Liver (tissue), 9 donors: ENCODE data around the gene PIGR. TPM values are rescaled to one million over a fixed set of nuclear protein-coding genes. Genes with fewer than 3 reads are reported as not detected.
A peak's percentile ranks its signal among the peaks of the same experiment; 100 is the strongest.

Experiments used
- DNase-seq: peaks from one replicate; pipeline ENCODE4 v3.0.0-alpha.2; 2017; ENCODE audit warnings: low spot score
- H3K27ac ChIP-seq, 2 donors: one replicate each; pipeline ENCODE4 v1.7.0; 2013; ENCODE audit warnings: inconsistent platforms in 2 of 2, low read length in 2 of 2, control low read depth in 1 of 2, low read depth in 1 of 2, mild to moderate bottlenecking in 1 of 2
- H3K27me3 ChIP-seq, 4 donors: one replicate each; pipeline versions ENCODE4 v1.6.1 to v1.7.0; 2013; ENCODE audit warnings: low read length in 3 of 4, inconsistent platforms in 1 of 4, mild to moderate bottlenecking in 1 of 4, moderate library complexity in 1 of 4; ENCODE audit not compliant: control insufficient read depth in 4 of 4, insufficient read depth in 4 of 4
- H3K36me3 ChIP-seq, 4 donors: one replicate each; pipeline versions ENCODE4 v1.6.1 to v1.7.0; 2013; ENCODE audit warnings: low read length in 3 of 4, mild to moderate bottlenecking in 3 of 4, low read depth in 1 of 4, moderate library complexity in 1 of 4; ENCODE audit not compliant: control insufficient read depth in 4 of 4, insufficient read depth in 3 of 4
- H3K4me1 ChIP-seq, 4 donors: one replicate each; pipeline versions ENCODE4 v1.6.1 to v1.7.0; 2013; ENCODE audit warnings: low read length in 3 of 4, mild to moderate bottlenecking in 3 of 4, moderate library complexity in 1 of 4; ENCODE audit not compliant: control insufficient read depth in 4 of 4, insufficient read depth in 4 of 4
- H3K4me3 ChIP-seq, 3 donors: one replicate each; pipeline versions ENCODE4 v1.6.1 to v1.7.0; 2013; ENCODE audit warnings: low read length in 3 of 3, control low read depth in 1 of 3, low read depth in 1 of 3, mild to moderate bottlenecking in 1 of 3
- H3K9ac ChIP-seq, 2 donors: one replicate each; pipeline ENCODE4 v1.7.0; 2013; ENCODE audit warnings: low read length in 2 of 2, mild to moderate bottlenecking in 2 of 2, moderate library complexity in 2 of 2, control low read depth in 1 of 2, low read depth in 1 of 2
- H3K9me3 ChIP-seq, 4 donors: one replicate each; pipeline versions ENCODE4 v1.6.1 to v1.7.0; 2013; ENCODE audit warnings: low read length in 3 of 4; ENCODE audit not compliant: control insufficient read depth in 4 of 4
- EGR1 ChIP-seq, 2 donors: IDR thresholded peaks; 2 replicates each; pipeline ENCODE4 v1.6.1; 2016 to 2018; ENCODE audit warnings: antibody characterized with exemption in 2 of 2, low read depth in 2 of 2
- FOXA1 ChIP-seq: IDR thresholded peaks from 2 replicates; pipeline ENCODE4 v1.6.1; 2016; ENCODE audit warnings: antibody characterized with exemption
- FOXA2 ChIP-seq: IDR thresholded peaks from 2 replicates; pipeline ENCODE4 v1.6.1; 2016; ENCODE audit warnings: antibody characterized with exemption
- GABPA ChIP-seq, 2 donors: IDR thresholded peaks in 1 of 2; conservative IDR thresholded peaks in 1 of 2; 2 replicates each; pipeline ENCODE4 v1.6.1; 2016; ENCODE audit warnings: antibody characterized with exemption in 2 of 2, mild to moderate bottlenecking in 1 of 2, moderate library complexity in 1 of 2
- HNF4A ChIP-seq, 2 donors: conservative IDR thresholded peaks; 2 replicates each; pipeline ENCODE4 v1.6.1; 2016; ENCODE audit warnings: antibody characterized with exemption in 2 of 2, mild to moderate bottlenecking in 2 of 2
- HNF4G ChIP-seq: IDR thresholded peaks from 2 replicates; pipeline ENCODE4 v1.6.1; 2016; ENCODE audit warnings: antibody characterized with exemption
- JUND ChIP-seq, 2 donors: IDR thresholded peaks; 2 replicates each; pipeline ENCODE4 v1.6.1; 2016; ENCODE audit warnings: antibody characterized with exemption in 2 of 2
- NR2F2 ChIP-seq: IDR thresholded peaks from 2 replicates; pipeline ENCODE4 v1.6.1; 2016; ENCODE audit warnings: antibody characterized with exemption
- RAD21 ChIP-seq, 2 donors: IDR thresholded peaks; 2 replicates each; pipeline ENCODE4 v1.6.1; 2016; ENCODE audit warnings: antibody characterized with exemption in 2 of 2, mild to moderate bottlenecking in 2 of 2
- RXRA ChIP-seq, 2 donors: IDR thresholded peaks; 2 replicates each; pipeline ENCODE4 v1.6.1; 2017 to 2018; ENCODE audit warnings: antibody characterized with exemption in 2 of 2, mild to moderate bottlenecking in 1 of 2
- SP1 ChIP-seq: IDR thresholded peaks from 2 replicates; pipeline ENCODE4 v1.6.1; 2018; ENCODE audit warnings: antibody characterized with exemption, mild to moderate bottlenecking
- TAF1 ChIP-seq: conservative IDR thresholded peaks from 2 replicates; pipeline ENCODE4 v1.6.1; 2016; ENCODE audit warnings: antibody characterized with exemption, mild to moderate bottlenecking
- YY1 ChIP-seq: IDR thresholded peaks from 2 replicates; pipeline ENCODE4 v1.6.1; 2016; ENCODE audit warnings: antibody characterized with exemption, mild to moderate bottlenecking
- WGBS: extraction: QIAGEN DNeasy Blood & Tissue Kit; methylation state at CpG from one replicate; pipeline ENCODE4 v1.1.7; 2013; 5-methylcytosine and 5-hydroxymethylcytosine counted together
- polyA plus RNA-seq, 2 donors: library from polyadenylated mRNA; stranded (reverse) in 1 of 2; unstranded in 1 of 2; fragments of 200-250 nt in 1 of 2; fragments of >200 nt in 1 of 2; fragmentation: Nextera tagmentation in 1 of 2; extraction: Ambion mirVana in 1 of 2; gene quantifications; one replicate each; pipeline versions ENCODE4 v1.2.1 to v1.2.3, GENCODE V29; 2013 to 2015
- total RNA-seq, 2 donors: library from RNA; depleted of rRNA; stranded (reverse); fragments of >200 nt; gene quantifications; one replicate each; pipeline ENCODE4 v1.2.3, GENCODE V29; 2014
- TF ChIP-seq, protein P1 (sequence below): IDR thresholded peaks from 2 replicates; pipeline ENCODE4 v1.6.1; 2016; ENCODE audit warnings: antibody characterized with exemption
- TF ChIP-seq, protein P2 (sequence below): IDR thresholded peaks from 2 replicates; pipeline ENCODE4 v1.6.1; 2016; ENCODE audit warnings: antibody characterized with exemption
- donor health status: healthy.
- donor health status: healthy.
- donor health status: healthy.
- donor health status: healthy.
- donor health status: healthy.

PIGR gene
- total and polyA plus RNA-seq, 4 donors = 0.09 to 43.3 (median 14.1) TPM

DNA sequence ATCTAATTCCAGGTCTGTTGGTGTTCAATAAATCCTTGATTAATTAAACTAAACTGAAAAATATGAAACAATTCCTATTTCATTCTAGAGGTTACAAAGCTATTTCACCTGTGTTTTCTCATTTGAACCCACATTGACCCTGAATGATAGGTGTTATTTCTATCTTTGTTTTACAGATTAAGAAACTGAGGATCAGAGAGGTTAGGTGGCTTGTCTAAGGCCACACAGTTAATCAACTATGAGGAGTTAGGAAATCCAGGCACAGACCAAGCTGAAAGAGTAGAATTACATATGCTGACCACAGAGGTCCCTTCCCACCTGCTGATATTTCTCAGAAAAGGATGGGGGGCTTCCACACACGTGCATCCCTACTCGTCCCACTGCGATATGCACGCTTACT lies 487 bp downstream of the PIGR start:
- peak overlapping the region in 1 of 2 donors; percentile 44 for H3K9ac ChIP-seq
- H3K27me3 ChIP-seq = no peaks in the 10 kb centered on the region
- H3K9me3 ChIP-seq = peaks cover 0 to 2% (median 0%) of the 10 kb centered on the region in 4 donors
- no peak for TF ChIP-seq EGR1 (IDR thresholded peaks at IDR 0.05; ENCODE audit: low read depth in 2 of 2)
- TF ChIP-seq, protein P1, sequence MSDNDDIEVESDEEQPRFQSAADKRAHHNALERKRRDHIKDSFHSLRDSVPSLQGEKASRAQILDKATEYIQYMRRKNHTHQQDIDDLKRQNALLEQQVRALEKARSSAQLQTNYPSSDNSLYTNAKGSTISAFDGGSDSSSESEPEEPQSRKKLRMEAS = no peak
- TF ChIP-seq SP1 = no peak
- no peak for TF ChIP-seq RXRA (IDR thresholded peaks at IDR 0.05)
- no peak for TF ChIP-seq TAF1
- TF ChIP-seq GABPA (IDR thresholded peaks at IDR 0.05 in 1 of 2, conservative IDR thresholded peaks at IDR 0.05 in 1 of 2) = no peak
- TF ChIP-seq FOXA1 = no peak
- no peak for TF ChIP-seq NR2F2
- TF ChIP-seq YY1 = no peak
- no peak for TF ChIP-seq FOXA2
- no peak for TF ChIP-seq HNF4G
- 48% methylated on average over 4 of the region's 4 CpGs for WGBS
- H3K4me3 ChIP-seq = peak overlapping the region; percentile 1 to 56 (median 14)
- peaks cover 9 to 62% (median 39%) of the 10 kb centered on the region in 4 donors for H3K4me1 ChIP-seq
- H3K36me3 ChIP-seq = no peaks in the 10 kb centered on the region
- peak overlapping the region; percentile 32 to 74 for H3K27ac ChIP-seq
- DNase-seq = no peak

DNA sequence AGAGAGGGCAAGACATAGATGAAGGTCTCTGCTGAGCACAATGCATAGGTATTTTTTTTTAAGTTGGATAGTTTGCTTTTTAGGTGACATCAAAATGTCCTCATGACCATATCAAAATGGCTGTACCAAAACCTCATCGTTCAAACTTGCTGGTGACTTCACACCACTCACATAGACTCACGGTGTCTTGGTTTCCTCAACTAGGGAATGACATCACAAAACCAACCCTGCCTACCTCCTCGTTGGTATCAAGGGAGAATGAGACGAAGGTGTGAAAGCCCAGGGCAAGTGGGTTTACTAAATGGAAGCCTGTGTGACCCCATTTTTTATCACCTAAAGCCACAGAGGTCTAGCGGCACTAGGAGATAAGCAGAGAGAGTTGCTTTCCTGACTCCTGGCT lies 1.6 kb downstream of the PIGR start:
- Histone ChIP-seq H3K27me3 (no peaks in the 10 kb centered on the region), H3K9me3 (no peaks in the 10 kb centered on the region), H3K9ac (no peak overlapping the region), H3K4me1 (peaks cover 5 to 52% (median 30%) of the 10 kb centered on the region in 4 donors), H3K36me3 (no peaks in the 10 kb centered on the region), H3K27ac (no peak overlapping the region), H3K4me3 (no peak overlapping the region)
- 75% methylated on average over 5 of the region's 5 CpGs for WGBS
- TF ChIP-seq FOXA1 (no peak), NR2F2 (no peak), SP1 (no peak), JUND (IDR thresholded peaks at IDR 0.05) (no peak), HNF4G (no peak), FOXA2 (no peak), TAF1 (no peak), RAD21 (IDR thresholded peaks at IDR 0.05) (no peak), EGR1 (IDR thresholded peaks at IDR 0.05; ENCODE audit: low read depth in 2 of 2) (no peak), RXRA (IDR thresholded peaks at IDR 0.05) (no peak), HNF4A (conservative IDR thresholded peaks at IDR 0.05) (no peak), YY1 (no peak)
- TF ChIP-seq, protein P2, sequence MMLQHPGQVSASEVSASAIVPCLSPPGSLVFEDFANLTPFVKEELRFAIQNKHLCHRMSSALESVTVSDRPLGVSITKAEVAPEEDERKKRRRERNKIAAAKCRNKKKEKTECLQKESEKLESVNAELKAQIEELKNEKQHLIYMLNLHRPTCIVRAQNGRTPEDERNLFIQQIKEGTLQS = no peak
- TF ChIP-seq, protein P1 = no peak
- no peak for DNase-seq

DNA sequence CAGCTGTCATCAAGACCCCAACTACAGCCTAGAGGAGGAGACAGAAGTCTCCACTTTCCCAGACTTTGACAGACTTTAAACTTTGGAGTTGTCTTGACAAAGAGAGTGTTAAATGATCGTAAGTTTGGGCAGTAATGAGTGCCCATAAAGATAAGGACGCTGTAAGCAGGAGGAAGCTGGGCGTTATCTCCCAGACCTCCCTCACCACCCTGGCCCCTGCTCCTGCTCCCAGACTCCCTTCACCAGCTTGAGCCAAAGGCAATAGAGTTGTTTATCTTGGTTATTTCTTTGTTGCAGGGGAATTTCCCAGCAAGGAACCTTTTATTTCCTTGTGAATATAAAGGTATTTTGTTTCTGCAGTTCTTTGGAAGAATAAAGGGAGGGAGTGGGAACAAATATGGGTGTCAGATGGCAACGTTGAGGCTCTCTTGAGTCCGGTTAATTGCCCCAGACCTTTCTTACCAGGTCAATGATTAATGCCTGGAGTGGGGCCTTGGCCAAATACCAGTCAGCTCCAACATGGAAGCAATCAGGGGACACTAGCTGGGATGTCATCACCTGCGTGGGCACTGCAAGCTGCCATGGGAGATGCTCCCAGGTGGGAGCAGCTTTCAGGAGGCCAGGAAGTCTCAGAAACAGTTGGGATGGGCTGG lies 4.4 kb downstream of the PIGR start:
- no peak for TF ChIP-seq GABPA (IDR thresholded peaks at IDR 0.05 in 1 of 2, conservative IDR thresholded peaks at IDR 0.05 in 1 of 2)
- peak; percentile 26 for TF ChIP-seq SP1
- TF ChIP-seq NR2F2 = no peak
- TF ChIP-seq YY1 = peak; percentile 61
- TF ChIP-seq FOXA1 = no peak
- TF ChIP-seq RAD21 (IDR thresholded peaks at IDR 0.05) = no peak
- TF ChIP-seq RXRA (IDR thresholded peaks at IDR 0.05) = peak in 1 of 2 donors; percentile 28
- no peak for TF ChIP-seq JUND (IDR thresholded peaks at IDR 0.05)
- no peak for TF ChIP-seq HNF4A (conservative IDR thresholded peaks at IDR 0.05)
- Histone ChIP-seq H3K9me3 (no peaks in the 10 kb centered on the region), H3K27ac (no peak overlapping the region), H3K4me1 (peaks cover 2 to 36% (median 17%) of the 10 kb centered on the region in 4 donors), H3K4me3 (no peak overlapping the region), H3K36me3 (peaks cover 0 to 2% (median 0%) of the 10 kb centered on the region in 4 donors), H3K9ac (no peak overlapping the region), H3K27me3 (no peaks in the 10 kb centered on the region)
- no peak for DNase-seq
- WGBS = 25% methylated on average over 6 of the region's 6 CpGs
